ENCODE measurements around the gene CTDSPL2.
"Not testable (repeated sequence)": the region's sequence is repeated elsewhere in the genome, so short reads cannot be mapped to it uniquely, and the experiment has no call there.

CTDSPL2 gene

DNA sequence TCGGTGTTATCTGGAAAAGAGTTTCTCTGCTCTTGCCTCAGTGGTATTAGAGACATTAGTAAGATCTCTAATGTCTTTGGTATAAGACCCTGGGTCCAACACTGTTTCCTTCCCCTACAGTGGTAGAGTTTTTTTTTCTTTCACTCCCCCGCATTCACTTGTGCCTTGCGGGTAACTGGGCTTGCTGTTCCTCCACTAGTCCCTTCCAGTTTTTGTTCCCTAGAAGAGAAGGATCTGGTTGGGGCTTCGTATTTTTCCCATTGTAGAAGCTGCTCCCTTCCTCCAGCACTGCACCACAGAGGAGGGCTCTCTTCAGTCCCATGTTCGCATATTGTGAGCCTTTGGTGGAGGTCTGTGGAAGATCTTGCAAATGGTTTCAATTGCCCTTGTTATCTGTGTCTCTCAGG lies 13.7 kb downstream of the CTDSPL2 start:
- Histone ChIP-seq H3K27me3 (no peaks in the 10 kb centered on the region), H3K4me1 (ENCODE audit: control insufficient read depth in 1 of 2, insufficient read depth in 1 of 2, low read depth in 1 of 2, low read length in 1 of 2) (no peaks in the 10 kb centered on the region), H3K4me3 (ENCODE audit: low read depth in 1 of 2, low read length in 1 of 2) (no peak overlapping the region), H3K36me3 (no peaks in the 10 kb centered on the region), H3K9me3 (no peaks in the 10 kb centered on the region), H3K27ac (no peak overlapping the region)
- TF ChIP-seq, protein P1, sequence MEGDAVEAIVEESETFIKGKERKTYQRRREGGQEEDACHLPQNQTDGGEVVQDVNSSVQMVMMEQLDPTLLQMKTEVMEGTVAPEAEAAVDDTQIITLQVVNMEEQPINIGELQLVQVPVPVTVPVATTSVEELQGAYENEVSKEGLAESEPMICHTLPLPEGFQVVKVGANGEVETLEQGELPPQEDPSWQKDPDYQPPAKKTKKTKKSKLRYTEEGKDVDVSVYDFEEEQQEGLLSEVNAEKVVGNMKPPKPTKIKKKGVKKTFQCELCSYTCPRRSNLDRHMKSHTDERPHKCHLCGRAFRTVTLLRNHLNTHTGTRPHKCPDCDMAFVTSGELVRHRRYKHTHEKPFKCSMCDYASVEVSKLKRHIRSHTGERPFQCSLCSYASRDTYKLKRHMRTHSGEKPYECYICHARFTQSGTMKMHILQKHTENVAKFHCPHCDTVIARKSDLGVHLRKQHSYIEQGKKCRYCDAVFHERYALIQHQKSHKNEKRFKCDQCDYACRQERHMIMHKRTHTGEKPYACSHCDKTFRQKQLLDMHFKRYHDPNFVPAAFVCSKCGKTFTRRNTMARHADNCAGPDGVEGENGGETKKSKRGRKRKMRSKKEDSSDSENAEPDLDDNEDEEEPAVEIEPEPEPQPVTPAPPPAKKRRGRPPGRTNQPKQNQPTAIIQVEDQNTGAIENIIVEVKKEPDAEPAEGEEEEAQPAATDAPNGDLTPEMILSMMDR (IDR thresholded peaks at IDR 0.05), result no peak

DNA sequence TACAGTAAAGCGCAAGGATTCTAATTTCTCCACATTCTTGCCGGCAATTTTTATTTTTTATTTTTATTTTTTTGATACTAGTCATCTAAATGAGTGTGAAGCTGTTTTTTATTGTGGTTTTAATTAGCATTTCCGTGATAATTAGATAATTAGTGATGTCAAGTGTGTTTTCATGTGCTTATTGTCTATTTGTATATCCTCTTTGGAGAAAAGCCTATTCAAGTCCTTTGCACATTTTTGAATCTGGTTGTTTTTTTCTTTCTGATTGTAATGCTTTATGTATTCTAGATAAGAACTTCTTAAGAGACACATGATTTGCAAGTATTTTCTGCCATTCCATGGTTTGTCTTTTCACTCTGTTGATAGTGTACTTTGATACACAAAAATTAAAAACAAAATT lies 16.1 kb downstream of the CTDSPL2 start:
- H3K36me3 ChIP-seq, result peaks cover 7% of the 10 kb centered on the region
- no peak overlapping the region for H3K27ac ChIP-seq
- TF ChIP-seq, protein P1 (IDR thresholded peaks at IDR 0.05), result no peak
- no peaks in the 10 kb centered on the region for H3K4me1 ChIP-seq (ENCODE audit: control insufficient read depth in 1 of 2, insufficient read depth in 1 of 2, low read depth in 1 of 2, low read length in 1 of 2)
- no peaks in the 10 kb centered on the region for H3K9me3 ChIP-seq
- no peak overlapping the region for H3K4me3 ChIP-seq (ENCODE audit: low read depth in 1 of 2, low read length in 1 of 2)
- H3K27me3 ChIP-seq, result no peaks in the 10 kb centered on the region

DNA sequence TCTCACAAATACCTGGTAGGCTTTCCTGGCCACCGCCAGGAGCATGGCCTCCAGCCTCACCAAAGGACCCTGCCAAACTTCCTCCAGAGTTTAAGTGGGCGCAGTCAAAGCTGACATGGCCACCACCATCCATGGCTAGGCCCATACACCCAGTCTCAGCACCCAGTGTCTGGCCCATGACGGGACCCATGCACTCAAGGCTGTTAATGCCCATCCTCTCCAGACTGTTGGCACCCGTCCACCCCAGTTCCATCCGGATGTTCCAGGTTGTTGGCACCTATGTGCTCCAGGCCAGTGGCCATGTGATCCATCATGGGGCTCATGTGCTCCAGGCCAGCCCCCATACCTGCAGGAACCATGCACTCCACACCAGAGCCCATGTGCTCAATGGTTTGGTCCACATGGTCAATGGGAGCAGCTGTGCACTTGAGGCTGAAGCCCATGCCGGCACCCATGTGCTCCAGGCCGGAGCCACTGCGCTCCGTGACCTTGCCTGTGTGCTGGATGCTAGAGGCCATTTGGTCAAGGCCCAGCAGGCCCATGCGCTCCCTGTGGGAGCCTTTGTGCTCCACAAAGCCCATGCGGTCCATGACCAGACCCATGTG lies 20.4 kb downstream of the CTDSPL2 start:
- H3K4me3 ChIP-seq (ENCODE audit: low read depth in 1 of 2, low read length in 1 of 2), result no peak overlapping the region
- H3K9me3 ChIP-seq, result no peaks in the 10 kb centered on the region
- H3K36me3 ChIP-seq, result peaks cover 7% of the 10 kb centered on the region
- TF ChIP-seq, protein P1 (IDR thresholded peaks at IDR 0.05), result no peak
- no peaks in the 10 kb centered on the region for H3K4me1 ChIP-seq (ENCODE audit: control insufficient read depth in 1 of 2, insufficient read depth in 1 of 2, low read depth in 1 of 2, low read length in 1 of 2)
- H3K27ac ChIP-seq, result no peak overlapping the region
- no peaks in the 10 kb centered on the region for H3K27me3 ChIP-seq

DNA sequence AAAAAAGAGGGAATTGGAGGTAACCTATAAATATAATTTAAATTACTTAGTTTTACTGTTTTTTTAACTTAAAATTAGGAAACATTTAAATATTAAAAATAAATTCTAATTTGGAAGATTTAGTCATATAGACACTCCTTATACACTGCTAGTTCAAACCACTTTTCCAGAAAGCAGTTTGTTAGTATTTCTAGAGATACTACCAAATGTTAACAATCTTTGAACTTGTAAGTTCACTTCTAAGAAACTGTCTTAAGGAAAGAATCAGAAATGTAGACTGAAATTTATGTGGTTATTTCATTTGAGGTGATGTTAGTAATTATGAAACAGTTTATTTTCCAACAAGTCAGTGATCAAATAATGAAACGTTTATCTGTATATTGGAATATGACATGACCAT lies 22.7 kb downstream of the CTDSPL2 start:
- no peaks in the 10 kb centered on the region for H3K9me3 ChIP-seq
- no peak overlapping the region for H3K27ac ChIP-seq
- H3K4me1 ChIP-seq (ENCODE audit: control insufficient read depth in 1 of 2, insufficient read depth in 1 of 2, low read depth in 1 of 2, low read length in 1 of 2), result no peaks in the 10 kb centered on the region
- no peaks in the 10 kb centered on the region for H3K27me3 ChIP-seq
- no peak overlapping the region for H3K4me3 ChIP-seq (ENCODE audit: low read depth in 1 of 2, low read length in 1 of 2)
- H3K36me3 ChIP-seq, result peaks cover 7% of the 10 kb centered on the region
- TF ChIP-seq, protein P1 (IDR thresholded peaks at IDR 0.05), result no peak

DNA sequence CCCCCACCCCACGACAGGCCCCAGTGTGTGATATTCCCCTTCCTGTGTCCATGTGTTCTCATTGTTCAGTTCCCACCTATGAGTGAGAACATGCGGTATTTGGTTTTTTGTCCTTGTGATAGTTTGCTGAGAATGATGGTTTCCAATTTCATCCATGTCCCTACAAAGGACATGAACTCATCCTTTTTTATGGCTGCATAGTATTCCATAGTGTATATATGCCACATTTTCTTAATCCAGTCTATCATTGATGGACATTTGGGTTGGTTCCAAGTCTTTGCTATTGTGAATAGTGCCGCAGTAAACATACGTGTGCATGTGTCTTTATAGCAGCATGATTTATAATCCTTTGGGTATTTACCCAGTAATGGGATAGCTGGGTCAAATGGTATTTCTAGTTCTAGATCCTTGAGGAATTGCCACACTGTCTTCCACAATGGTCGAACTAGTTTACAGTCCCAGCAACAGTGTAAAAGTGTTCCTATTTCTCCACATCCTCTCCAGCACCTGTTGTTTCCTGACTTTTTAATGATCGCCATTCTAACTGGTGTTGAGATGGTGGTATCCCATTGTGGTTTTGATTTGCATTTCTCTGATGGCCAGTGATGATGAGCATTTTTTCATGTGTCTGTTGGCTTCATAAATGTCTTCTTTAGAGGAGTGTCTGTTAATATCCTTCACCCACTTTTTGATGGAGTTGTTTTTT lies 26.3 kb downstream of the CTDSPL2 start:
- H3K27me3 ChIP-seq; H3K4me1 ChIP-seq (ENCODE audit: control insufficient read depth in 1 of 2, insufficient read depth in 1 of 2, low read depth in 1 of 2, low read length in 1 of 2); H3K36me3 ChIP-seq: not testable (repeated sequence)

DNA sequence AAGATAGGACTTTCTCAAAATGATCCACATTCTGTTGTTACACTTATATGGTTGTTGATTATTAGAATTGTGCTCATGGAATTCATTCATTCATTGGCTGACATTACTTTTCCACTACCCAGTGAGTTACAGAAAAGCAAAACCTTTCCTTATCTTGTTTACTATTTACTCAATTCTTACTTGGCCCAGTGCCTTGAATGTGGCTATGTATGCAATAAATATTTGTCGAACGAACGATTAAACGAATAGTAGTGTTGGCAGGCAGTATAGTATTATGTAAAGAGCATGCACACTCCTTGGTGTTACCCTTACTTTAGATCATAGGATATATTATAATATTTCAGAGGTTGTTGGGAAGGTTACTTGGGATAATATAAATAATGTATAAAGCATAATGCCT lies 31.0 kb downstream of the CTDSPL2 start:
- H3K4me1 ChIP-seq (ENCODE audit: control insufficient read depth in 1 of 2, insufficient read depth in 1 of 2, low read depth in 1 of 2, low read length in 1 of 2), result no peaks in the 10 kb centered on the region
- no peak overlapping the region for H3K4me3 ChIP-seq (ENCODE audit: low read depth in 1 of 2, low read length in 1 of 2)
- H3K27ac ChIP-seq, result no peak overlapping the region
- H3K9me3 ChIP-seq, result no peaks in the 10 kb centered on the region
- H3K27me3 ChIP-seq, result no peaks in the 10 kb centered on the region
- peaks cover 18% of the 10 kb centered on the region for H3K36me3 ChIP-seq
- TF ChIP-seq, protein P1 (IDR thresholded peaks at IDR 0.05), result no peak

More for the DNA sequence above, 26.3 kb downstream of the CTDSPL2 start:
- H3K27ac ChIP-seq; H3K4me3 ChIP-seq (ENCODE audit: low read depth in 1 of 2, low read length in 1 of 2); H3K9me3 ChIP-seq: not testable (repeated sequence)

All from neutrophil (primary cell).